Testis (tissue), 3 donors: ENCODE measurements around the gene MEGF9. TPM values are rescaled to one million over a fixed set of nuclear protein-coding genes. Genes with fewer than 3 reads are reported as not detected.

Experiments used
- DNase-seq: peaks from one replicate; pipeline ENCODE4 v3.0.0-alpha.2; 2019
- H3K27ac ChIP-seq, 2 donors: fragments of 200-600 bp; sonication (generic); one replicate each; pipeline ENCODE4 v1.5.1; 2019
- H3K27me3 ChIP-seq: fragments of 200-600 bp; sonication (generic); one replicate; pipeline ENCODE4 v1.5.1; 2019
- H3K36me3 ChIP-seq: fragments of 200-600 bp; sonication (generic); one replicate; pipeline ENCODE4 v1.5.1; 2017; ENCODE audit warnings: low read depth; ENCODE audit errors: missing control alignments
- H3K4me1 ChIP-seq: fragments of 200-600 bp; sonication (generic); one replicate; pipeline ENCODE4 v1.5.1; 2019
- H3K4me3 ChIP-seq, 2 donors: fragments of 200-600 bp; sonication (generic); one replicate each; pipeline ENCODE4 v1.5.1; 2017 to 2019
- H3K9me3 ChIP-seq: fragments of 200-600 bp; sonication (generic); one replicate; pipeline ENCODE4 v1.5.1; 2017
- CTCF ChIP-seq, 3 experiments: fragments of 450-650 bp in 2 of 3; fragments of 200-600 bp in 1 of 3; sonication (generic) in 1 of 3; IDR thresholded peaks; one replicate each; pipeline ENCODE4 v1.5.1; 2016 to 2019; ENCODE audit warnings: antibody characterized with exemption in 3 of 3, mild to moderate bottlenecking in 2 of 3, moderate library complexity in 1 of 3
- POLR2A ChIP-seq: fragments of 450-650 bp; IDR thresholded peaks from one replicate; pipeline ENCODE4 v1.6.1; 2017; ENCODE audit warnings: antibody characterized with exemption, mild to moderate bottlenecking, moderate library complexity
- WGBS, 2 donors: methylation state at CpG; one replicate each; pipeline ENCODE4 v1.1.5; 2018; 5-methylcytosine and 5-hydroxymethylcytosine counted together
- intact Hi-C: fragments of 100-400 bp; cut with DNase I; formaldehyde crosslinking; loops from one replicate; pipeline ENCODE4 v1.15.1; 2023; ENCODE audit warnings: low total_unique reads
- polyA plus RNA-seq: library from polyadenylated mRNA; stranded (reverse); fragments of 350-450 nt; fragmentation: Illumina TruSeq; extraction: RNeasy Lipid Tissue Mini Kit (QIAGEN cat#74804); gene quantifications from one replicate; pipeline ENCODE4 v1.2.3, GENCODE V29; 2014; ENCODE audit warnings: low read depth, low replicate concordance; ENCODE audit not compliant: insufficient read depth
- total RNA-seq, 2 donors: library from RNA; depleted of rRNA; stranded (reverse); fragments of >200 nt; gene quantifications; one replicate each; pipeline ENCODE4 v1.2.3, GENCODE V29; 2016

MEGF9 gene
- total and polyA plus RNA-seq, 3 donors from 2014 or later: 7.2 to 8.5 (median 8.2) TPM

DNA sequence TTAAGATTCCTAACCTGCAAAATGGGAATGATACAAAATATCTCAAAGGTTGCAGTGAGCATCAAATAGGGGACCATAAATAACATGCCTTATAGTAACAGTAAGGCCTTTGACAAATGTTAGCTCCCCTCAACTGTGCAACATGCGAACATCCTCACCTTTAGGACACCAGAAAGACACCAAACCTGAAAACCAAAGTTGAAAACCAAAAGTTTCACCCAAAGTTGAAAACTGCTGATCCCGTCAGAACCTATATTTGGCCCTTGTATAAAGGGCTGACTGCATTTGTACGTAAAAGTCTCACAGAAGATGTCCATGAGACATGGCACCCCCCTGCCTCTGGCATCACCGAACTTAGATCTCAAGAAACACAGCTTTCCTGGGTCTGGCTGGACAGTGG lies 146.4 kb downstream of the MEGF9 start:
- H3K27ac ChIP-seq: no peak overlapping the region
- no peak for TF ChIP-seq CTCF (IDR thresholded peaks at IDR 0.05)
- H3K4me3 ChIP-seq: no peak overlapping the region
- intact Hi-C loops: no loop called here
- H3K27me3 ChIP-seq: no peaks in the 10 kb centered on the region
- 94 to 98% methylated on average over 4 of the region's 4 CpGs for WGBS, 2 donors
- H3K9me3 ChIP-seq: no peaks in the 10 kb centered on the region
- DNase-seq: no peak
- no peaks in the 10 kb centered on the region for H3K36me3 ChIP-seq
- no peaks in the 10 kb centered on the region for H3K4me1 ChIP-seq

GRCh38 chr9:120567081-120567480 lies 147.2 kb downstream of the MEGF9 start:
- no peak for DNase-seq
- Histone ChIP-seq H3K4me1 (no peaks in the 10 kb centered on the region), H3K36me3 (no peaks in the 10 kb centered on the region), H3K27me3 (no peaks in the 10 kb centered on the region), H3K4me3 (no peak overlapping the region), H3K9me3 (no peaks in the 10 kb centered on the region), H3K27ac (no peak overlapping the region)
- WGBS, 2 donors: 93 to 96% methylated on average over 3 of the region's 3 CpGs
- TF ChIP-seq CTCF (IDR thresholded peaks at IDR 0.05) (no peak), POLR2A (no peak)
- intact Hi-C loops: no loop called here

DNA sequence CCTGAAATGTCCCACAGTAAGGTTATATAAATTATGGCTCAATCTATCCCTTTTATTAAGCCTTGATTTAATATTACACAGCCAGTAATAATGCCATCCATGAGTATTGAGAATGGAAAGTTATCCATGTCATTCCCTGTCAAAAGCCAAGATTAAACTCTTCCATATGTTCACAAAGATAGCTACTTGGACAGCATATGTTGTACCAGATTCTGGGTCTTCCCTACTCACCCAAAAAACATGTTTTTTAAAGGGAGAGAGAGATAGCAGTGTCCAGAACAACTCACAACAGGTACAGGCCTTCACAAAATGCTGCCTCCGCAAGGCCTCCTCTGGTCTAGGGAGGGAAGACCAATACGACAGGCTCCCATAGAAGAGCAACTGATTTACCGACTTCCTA lies 149.7 kb downstream of the MEGF9 start:
- Histone ChIP-seq H3K27ac (no peak overlapping the region), H3K36me3 (no peaks in the 10 kb centered on the region), H3K4me1 (no peaks in the 10 kb centered on the region), H3K4me3 (no peak overlapping the region), H3K27me3 (no peaks in the 10 kb centered on the region), H3K9me3 (no peaks in the 10 kb centered on the region)
- no peak for TF ChIP-seq CTCF (IDR thresholded peaks at IDR 0.05)
- no peak for TF ChIP-seq POLR2A
- intact Hi-C loops: no loop called here
- no peak for DNase-seq
- WGBS, 2 donors: 93 to 97% methylated on average over 3 of the region's 3 CpGs

DNA sequence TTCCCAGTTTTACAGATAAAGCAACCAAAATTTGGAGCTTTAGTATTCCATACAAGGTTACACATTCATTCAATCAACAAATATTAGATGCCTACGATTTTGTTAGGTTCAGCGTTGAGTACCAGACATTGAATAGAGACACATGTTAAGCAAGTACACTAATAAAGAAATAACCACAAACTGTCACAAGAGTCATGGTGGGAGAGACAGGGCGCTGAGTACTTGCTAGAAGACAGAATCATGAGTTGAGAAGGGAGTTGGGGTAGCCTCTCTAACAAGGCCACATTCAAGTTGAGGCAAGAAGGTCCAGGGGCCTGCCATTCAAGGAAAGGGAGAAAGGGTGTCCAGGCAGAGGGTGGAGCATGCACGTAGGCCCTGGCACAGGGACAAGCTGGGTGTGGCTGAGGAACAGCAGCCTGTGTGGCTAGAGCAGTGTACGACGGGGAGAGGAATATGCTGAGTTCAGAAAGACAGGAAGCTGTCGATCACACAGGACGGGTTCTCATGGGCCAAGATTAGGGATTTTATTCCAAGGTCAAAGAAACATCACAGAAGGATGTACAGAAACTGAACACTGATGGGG lies 151.3 kb downstream of the MEGF9 start:
- intact Hi-C loops: no loop called here
- no peak overlapping the region for H3K4me3 ChIP-seq
- H3K9me3 ChIP-seq: no peaks in the 10 kb centered on the region
- DNase-seq: no peak
- H3K27ac ChIP-seq: no peak overlapping the region
- no peaks in the 10 kb centered on the region for H3K36me3 ChIP-seq
- 71 to 81% methylated on average over 8 of the region's 8 CpGs for WGBS, 2 donors
- no peak for TF ChIP-seq CTCF (IDR thresholded peaks at IDR 0.05)
- TF ChIP-seq POLR2A: no peak
- no peaks in the 10 kb centered on the region for H3K27me3 ChIP-seq
- H3K4me1 ChIP-seq: no peaks in the 10 kb centered on the region

GRCh38 chr9:120561709-120562108 lies 152.6 kb downstream of the MEGF9 start:
- 92 to 98% methylated on average over 1 of the region's 1 CpG for WGBS, 2 donors
- no peak overlapping the region for H3K27ac ChIP-seq
- H3K4me1 ChIP-seq: no peaks in the 10 kb centered on the region
- H3K36me3 ChIP-seq: no peaks in the 10 kb centered on the region
- TF ChIP-seq POLR2A (no peak), CTCF (IDR thresholded peaks at IDR 0.05) (no peak)
- intact Hi-C loops: no loop called here
- H3K9me3 ChIP-seq: no peaks in the 10 kb centered on the region
- DNase-seq: no peak
- no peak overlapping the region for H3K4me3 ChIP-seq
- H3K27me3 ChIP-seq: no peaks in the 10 kb centered on the region
